GM18520 (cell line): Measurements from ENCODE around the gene CITED4.

Source experiments
- ATAC-seq: cut with Tn5 transposase; IDR thresholded peaks from one replicate; pipeline ENCODE4 v1.9.1; 2021; ENCODE audit not compliant: unreplicated experiment

CITED4 gene

GRCh38 chr1:40836283-40836682 lies 25.9 kb downstream of the CITED4 start:
- no peak for ATAC-seq

GRCh38 chr1:40834968-40835545 lies 27.1 kb downstream of the CITED4 start:
- ATAC-seq = no peak

DNA sequence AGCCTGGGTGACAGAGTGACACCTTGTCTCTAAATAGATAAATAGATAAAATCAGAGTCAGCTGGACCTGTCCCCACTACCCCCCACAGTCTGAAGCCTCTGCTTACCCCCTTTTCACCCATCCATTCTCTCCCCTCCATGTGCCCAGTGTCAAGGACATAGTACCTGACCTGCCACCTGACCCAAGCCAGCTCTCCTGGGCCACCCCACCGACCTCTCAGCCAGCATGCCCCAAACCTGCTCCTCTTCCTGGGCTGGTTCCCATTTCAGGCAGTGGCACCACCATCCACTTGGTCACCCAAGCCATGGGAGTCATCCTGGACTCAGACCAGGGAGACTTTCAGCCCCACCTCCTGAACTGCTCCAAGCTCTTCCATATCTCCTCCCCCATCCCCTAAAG lies 28.2 kb downstream of the CITED4 start:
- ATAC-seq = no peak

GRCh38 chr1:40831001-40831732 lies 31.0 kb downstream of the CITED4 start:
- no peak for ATAC-seq

GRCh38 chr1:40830419-40830943 lies 31.7 kb downstream of the CITED4 start:
- ATAC-seq = no peak

GRCh38 chr1:40829631-40830245 lies 32.4 kb downstream of the CITED4 start:
- no peak for ATAC-seq

DNA sequence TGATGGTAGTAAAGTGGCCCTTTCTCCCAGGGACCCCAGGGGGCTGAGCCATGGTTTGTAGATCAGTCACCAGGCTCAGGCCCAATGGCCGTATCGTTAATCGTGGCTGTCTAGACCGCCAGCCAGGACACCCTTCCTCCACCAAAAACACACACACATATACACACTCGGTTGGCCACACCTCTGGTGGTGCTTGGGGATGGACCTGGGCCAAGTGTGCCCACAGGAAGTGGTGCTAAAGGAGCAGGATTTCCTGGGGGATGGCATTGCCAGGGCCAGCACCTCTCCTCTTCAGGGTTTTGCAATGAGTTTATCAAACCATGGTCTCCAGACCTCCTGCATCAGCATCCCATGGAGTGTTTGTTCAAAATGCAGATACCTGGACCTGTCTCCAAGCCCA lies 36.2 kb downstream of the CITED4 start:
- no peak for ATAC-seq

DNA sequence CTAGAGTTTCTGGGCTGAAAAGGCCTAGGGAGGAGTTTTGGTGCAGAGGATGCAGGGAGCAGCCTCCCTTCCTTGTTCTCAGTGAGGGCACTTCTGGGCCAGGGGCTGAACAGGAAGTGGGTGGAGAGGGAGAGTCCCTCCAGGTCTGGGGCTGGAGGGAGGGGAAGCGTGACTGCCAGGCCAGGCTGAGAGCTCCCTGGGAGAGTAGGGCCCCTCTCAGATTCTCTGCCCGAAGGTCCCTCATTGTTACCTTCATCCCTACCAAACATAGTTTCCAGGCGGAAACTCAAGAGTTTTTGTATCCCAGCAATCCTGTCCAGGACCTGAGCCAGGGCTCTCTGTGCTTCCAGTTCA lies 36.8 kb downstream of the CITED4 start:
- ATAC-seq = no peak

DNA sequence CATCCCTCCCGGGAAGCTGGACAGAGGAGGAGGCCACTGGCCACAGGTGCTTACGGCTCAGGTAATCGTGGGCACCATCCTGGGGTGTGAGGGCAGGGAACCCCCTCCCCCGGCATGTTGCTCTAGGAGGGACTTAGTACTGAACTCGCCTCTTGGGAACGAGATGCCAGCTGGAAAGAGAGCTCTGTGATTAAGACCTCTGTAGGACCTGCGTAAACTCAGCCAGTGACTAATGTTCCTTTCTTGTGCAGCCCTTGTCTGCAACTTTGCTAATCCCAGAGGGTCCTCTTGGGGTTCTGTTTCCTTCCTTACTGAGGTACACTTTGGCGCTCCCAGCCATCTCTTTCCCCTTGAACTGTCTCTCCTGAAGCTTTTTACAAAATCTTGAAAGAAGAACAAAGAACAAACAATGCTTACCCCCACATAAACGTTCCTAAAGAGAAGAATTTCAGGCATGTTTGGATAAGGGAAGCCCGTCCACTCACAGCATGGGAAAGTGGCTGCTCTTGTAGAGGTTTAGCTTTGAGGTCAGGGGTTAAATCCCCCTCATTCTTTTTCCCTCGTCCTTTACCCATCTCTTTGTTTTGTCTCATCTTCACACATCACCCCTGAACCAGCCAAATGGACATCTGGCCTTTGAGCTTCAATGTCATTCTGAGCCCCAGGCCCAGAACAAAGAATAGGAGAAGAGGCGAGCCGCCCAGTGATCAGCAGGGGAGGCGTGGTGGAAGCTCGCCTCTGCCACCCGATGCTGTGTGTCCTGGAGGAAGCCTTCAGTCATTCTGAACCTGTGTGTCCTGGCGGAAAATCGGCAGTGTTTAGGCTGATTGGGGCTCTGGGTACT lies 37.4 kb downstream of the CITED4 start:
- no peak for ATAC-seq

- no peak for ATAC-seq
Observed at GRCh38 chr1:40823983-40824382, 38.2 kb downstream of the CITED4 start.

GRCh38 chr1:40823345-40823744 lies 38.8 kb downstream of the CITED4 start:
- no peak for ATAC-seq

DNA sequence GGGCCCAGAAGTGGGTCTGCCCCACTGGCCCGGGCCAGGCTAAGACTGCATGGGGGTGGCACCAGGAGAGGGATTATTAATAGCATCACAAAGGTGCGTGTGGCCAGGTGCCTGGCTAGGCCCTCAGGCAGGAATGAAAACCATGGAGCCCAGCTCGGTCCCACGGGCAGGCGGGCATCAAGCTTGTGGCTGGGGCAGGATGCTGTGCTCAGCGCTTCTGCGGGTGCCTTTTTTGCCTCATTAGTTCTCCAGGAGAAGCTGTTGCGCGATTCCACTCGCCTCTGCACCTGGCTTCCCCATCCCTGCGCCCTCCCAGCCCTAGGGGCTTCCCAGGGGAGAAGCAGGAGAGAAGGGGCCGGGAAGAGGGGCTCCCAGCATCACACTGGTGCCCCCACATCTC lies 39.3 kb downstream of the CITED4 start:
- no peak for ATAC-seq

DNA sequence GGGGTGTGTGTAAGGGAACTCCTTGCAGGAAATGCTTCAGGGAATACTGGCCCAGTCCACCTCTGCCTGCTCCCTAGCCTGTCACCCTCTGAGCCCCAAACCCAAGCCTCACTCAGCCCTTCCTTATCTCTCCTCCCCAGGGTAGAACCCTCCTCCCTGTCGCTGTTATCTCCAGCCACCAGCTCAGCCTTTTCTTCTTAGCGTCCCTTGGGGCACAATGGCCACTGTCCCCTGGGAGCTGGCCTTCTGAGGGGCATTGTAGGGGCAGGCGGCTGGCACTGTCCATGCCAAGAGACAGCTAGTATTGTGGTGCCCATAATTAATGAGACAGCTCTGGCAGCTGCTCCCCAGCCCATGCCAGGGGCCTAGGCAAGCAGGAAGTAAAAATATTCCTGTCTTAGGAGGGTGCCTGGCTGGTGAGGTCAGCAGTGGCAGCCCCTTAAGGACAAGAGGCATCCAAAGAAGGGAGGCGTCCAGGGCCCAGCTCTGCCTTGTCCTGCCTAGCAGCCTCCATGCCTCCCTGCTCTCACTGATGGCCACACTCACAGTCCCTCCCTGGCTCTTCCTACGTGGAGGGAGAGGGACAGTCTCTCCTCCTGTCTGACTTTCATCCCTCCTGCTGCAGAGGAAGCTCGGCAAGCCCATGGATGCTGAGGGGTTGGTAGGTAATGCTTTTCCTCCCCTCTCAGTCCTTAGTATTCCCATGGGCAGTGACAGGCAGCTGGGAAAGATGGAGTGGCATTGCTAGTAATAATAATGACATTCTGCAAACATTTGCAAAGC lies 41.1 kb downstream of the CITED4 start:
- no peak for ATAC-seq

- no peak for ATAC-seq
Observed at GRCh38 chr1:40820251-40820797, 41.8 kb downstream of the CITED4 start.

DNA sequence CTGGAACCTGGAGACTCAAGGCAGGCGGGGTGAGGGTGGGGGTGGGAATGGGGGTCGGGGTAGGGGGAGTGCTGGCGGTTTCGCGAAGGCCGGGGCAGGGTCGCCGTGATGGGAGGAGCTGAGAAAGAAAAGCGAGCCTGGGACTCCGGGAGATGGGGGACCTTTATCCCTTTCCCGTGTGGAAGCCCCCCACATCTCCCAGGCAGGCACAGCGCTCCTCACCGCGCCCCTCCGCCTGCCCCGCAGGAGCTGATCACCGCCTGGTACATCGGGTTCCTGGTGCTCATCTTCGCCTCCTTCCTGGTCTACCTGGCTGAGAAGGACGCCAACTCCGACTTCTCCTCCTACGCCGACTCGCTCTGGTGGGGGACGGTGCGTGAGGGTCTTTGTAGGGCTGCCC lies 43.1 kb downstream of the CITED4 start:
- ATAC-seq = no peak

GRCh38 chr1:40818264-40818961 lies 43.8 kb downstream of the CITED4 start:
- ATAC-seq = no peak

DNA sequence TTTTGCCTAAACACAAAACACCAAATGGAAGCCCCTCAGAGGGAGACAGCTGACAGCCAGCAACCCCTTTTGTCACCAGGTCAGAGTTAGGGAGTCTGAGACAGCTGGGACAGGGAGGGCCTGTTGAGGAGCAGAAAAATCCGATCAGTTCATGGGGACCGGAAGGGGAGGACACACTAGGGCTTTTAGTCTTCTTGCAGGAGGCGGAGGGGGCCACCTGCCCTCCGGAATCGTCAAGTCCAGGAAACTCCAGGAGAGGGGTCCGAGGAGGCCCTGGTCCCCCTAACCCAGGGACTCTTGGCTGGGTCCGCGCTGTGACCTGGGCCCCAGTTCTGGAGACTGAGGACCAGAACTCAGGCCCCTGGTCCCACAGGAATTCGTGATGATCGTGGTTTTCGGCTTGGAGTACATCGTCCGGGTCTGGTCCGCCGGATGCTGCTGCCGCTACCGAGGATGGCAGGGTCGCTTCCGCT lies 44.3 kb downstream of the CITED4 start:
- ATAC-seq = no peak

GRCh38 chr1:40815420-40815819 lies 46.7 kb downstream of the CITED4 start:
- ATAC-seq = no peak
